Esophagus squamous epithelium (tissue), 4 donors: ENCODE results near the gene ZBED5.

ENCODE experiments used
- CTCF ChIP-seq, 6 experiments: fragments of 450-650 bp in 4 of 6; fragments of 200-600 bp in 2 of 6; sonication (generic) in 2 of 6; IDR thresholded peaks; one replicate each; pipeline ENCODE4 v1.5.1; 2016 to 2019; ENCODE audit warnings: antibody characterized with exemption in 6 of 6, mild to moderate bottlenecking in 4 of 6, moderate library complexity in 4 of 6
- POLR2A ChIP-seq, 4 donors: fragments of 450-650 bp; IDR thresholded peaks; one replicate each; pipeline ENCODE4 v1.6.1; 2017; ENCODE audit warnings: antibody characterized with exemption in 4 of 4, mild to moderate bottlenecking in 4 of 4, moderate library complexity in 3 of 4

- TF ChIP-seq CTCF (IDR thresholded peaks at IDR 0.05) (peak in 3 of 6 experiments; percentile 4 to 23 (median 21)), POLR2A (IDR thresholded peaks at IDR 0.05) (peak in 3 of 4 donors; percentile 54 to 97 (median 97))
Observed at GRCh38 chr11:10857709-10858438, at the start of gene ZBED5.
